Calu3 (cell line): ENCODE measurements around the gene IST1. TPM values are rescaled to one million over a fixed set of nuclear protein-coding genes. Genes with fewer than 3 reads are reported as not detected.
A peak's percentile ranks its signal among the peaks of the same experiment; 100 is the strongest.

Experiments
- BruUV-seq: library from RNA; stranded (reverse); fragments of 400-500 nt; replicated peaks from 2 replicates; lab custom pipeline; 2021; lab: Mats Ljungman, UMichigan
- CTCF ChIA-PET: fragments of 300-600 bp; sonication (Branson Sonifier 250); formaldehyde crosslinking; loops from one replicate; lab custom pipeline; 2022; ENCODE audit warnings: antibody characterized with exemption; lab: Charles Lee
- DNase-seq: peaks from one replicate; pipeline ENCODE4 v3.0.0; 2022
- H3K27ac Mint-ChIP-seq: one replicate; pipeline ENCODE4 v1.8.0; 2022; ENCODE audit warnings: mixed read lengths; ENCODE audit not compliant: unreplicated experiment
- H3K27me3 Mint-ChIP-seq: one replicate; pipeline ENCODE4 v1.8.0; 2022; ENCODE audit warnings: mixed read lengths; ENCODE audit not compliant: unreplicated experiment
- H3K36me3 Mint-ChIP-seq: one replicate; pipeline ENCODE4 v1.8.0; 2022; ENCODE audit warnings: mild to moderate bottlenecking, moderate library complexity, mixed read lengths; ENCODE audit not compliant: insufficient read depth, unreplicated experiment
- H3K4me1 Mint-ChIP-seq: one replicate; pipeline ENCODE4 v1.8.0; 2022; ENCODE audit warnings: mild to moderate bottlenecking, low read depth, mixed read lengths; ENCODE audit not compliant: unreplicated experiment
- H3K4me3 Mint-ChIP-seq: one replicate; pipeline ENCODE4 v1.8.0; 2022; ENCODE audit warnings: mild to moderate bottlenecking, low read depth, moderate library complexity, mixed read lengths; ENCODE audit not compliant: unreplicated experiment
- H3K9me3 Mint-ChIP-seq: one replicate; pipeline ENCODE4 v1.8.0; 2022; ENCODE audit warnings: low read depth, mixed read lengths; ENCODE audit not compliant: unreplicated experiment
- intact Hi-C: fragments of 100-400 bp; cut with micrococcal nuclease; formaldehyde crosslinking; loops from one replicate; pipeline ENCODE4 v1.10.0; 2022; ENCODE audit not compliant: unreplicated experiment
- total RNA-seq: library from RNA; stranded (reverse); gene quantifications from 2 replicates; pipeline ENCODE4 v1.2.3, GENCODE V29; 2022
- TF ChIP-seq, protein P1 (sequence below): fragments of 200-600 bp; IDR thresholded peaks from one replicate; pipeline ENCODE4 v1.8.0; 2022; ENCODE audit warnings: antibody characterized with exemption; ENCODE audit not compliant: unreplicated experiment

The IST1 gene
- total RNA-seq, 1 experiment from 2014 or later, result 252 TPM

DNA sequence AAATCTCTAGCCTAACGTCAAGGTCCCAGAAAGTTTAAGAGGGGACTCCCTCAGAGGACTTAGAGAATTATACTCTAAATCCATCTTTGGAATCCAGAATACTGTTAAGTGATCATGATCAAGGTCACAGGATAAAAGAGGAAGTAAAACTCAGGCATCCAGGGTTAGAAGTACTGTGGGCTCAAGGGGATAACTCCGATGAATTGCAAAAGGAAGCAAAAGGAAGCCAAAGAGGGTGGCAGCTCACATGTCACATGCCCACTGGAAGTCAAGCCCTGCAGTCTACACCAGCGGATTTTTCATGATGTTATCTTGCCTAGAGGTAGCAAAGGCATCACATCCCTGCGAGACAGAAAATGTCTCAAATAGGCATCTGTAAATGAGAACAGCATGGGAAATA lies 15.2 kb upstream of the IST1 start:
- TF ChIP-seq, protein P1, sequence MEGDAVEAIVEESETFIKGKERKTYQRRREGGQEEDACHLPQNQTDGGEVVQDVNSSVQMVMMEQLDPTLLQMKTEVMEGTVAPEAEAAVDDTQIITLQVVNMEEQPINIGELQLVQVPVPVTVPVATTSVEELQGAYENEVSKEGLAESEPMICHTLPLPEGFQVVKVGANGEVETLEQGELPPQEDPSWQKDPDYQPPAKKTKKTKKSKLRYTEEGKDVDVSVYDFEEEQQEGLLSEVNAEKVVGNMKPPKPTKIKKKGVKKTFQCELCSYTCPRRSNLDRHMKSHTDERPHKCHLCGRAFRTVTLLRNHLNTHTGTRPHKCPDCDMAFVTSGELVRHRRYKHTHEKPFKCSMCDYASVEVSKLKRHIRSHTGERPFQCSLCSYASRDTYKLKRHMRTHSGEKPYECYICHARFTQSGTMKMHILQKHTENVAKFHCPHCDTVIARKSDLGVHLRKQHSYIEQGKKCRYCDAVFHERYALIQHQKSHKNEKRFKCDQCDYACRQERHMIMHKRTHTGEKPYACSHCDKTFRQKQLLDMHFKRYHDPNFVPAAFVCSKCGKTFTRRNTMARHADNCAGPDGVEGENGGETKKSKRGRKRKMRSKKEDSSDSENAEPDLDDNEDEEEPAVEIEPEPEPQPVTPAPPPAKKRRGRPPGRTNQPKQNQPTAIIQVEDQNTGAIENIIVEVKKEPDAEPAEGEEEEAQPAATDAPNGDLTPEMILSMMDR, result no peak
- Mint-ChIP-seq H3K36me3 (peaks cover 32% of the 10 kb centered on the region), H3K27me3 (no peaks in the 10 kb centered on the region), H3K4me3 (no peak overlapping the region), H3K27ac (no peak overlapping the region), H3K9me3 (no peaks in the 10 kb centered on the region), H3K4me1 (peaks cover 17% of the 10 kb centered on the region)
- no TSS peak for BruUV-seq
- CTCF ChIA-PET, result interaction anchor here (1.3 kb wide), 1 partner anchor 81 kb away, joined by 3 read pairs; no protein-coding TSS in a partner anchor
- intact Hi-C loops, result no loop called here
- no peak for DNase-seq

DNA sequence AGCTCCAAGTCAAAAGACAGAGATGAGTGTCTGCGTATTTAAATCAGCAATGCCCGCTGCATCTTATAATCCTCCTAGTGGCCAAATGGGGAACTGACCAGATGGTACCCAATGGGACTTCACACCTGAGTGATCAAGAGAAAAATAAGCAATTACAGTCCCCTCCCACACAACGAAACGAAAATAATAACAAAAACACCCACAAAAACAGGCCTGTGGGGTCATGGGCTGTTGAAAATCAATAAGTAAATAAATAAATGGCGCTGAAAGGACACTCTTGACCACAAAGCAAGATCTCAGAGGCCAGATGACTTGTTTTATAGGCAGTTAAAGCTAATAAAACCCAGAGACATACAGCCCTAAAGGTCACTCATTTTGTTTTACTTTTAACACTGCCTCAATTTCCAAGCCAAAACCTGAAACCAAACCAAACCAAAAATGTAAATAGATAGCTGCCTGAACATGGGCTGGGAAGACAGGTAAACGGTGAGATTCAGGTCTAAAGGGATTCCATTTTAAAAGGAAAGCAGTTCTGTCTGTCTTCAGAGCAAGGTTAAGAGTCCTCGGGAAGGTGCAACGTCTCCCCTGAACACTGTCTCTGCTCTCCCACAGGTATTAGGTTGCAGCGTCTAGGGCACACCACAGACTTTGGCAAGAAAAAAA lies 12.7 kb upstream of the IST1 start:
- TF ChIP-seq, protein P1, result peak; percentile 91
- H3K36me3 Mint-ChIP-seq, result peaks cover 28% of the 10 kb centered on the region
- no peaks in the 10 kb centered on the region for H3K27me3 Mint-ChIP-seq
- H3K27ac Mint-ChIP-seq, result peak overlapping the region; percentile 53
- BruUV-seq, result TSS peak; percentile 50
- H3K4me1 Mint-ChIP-seq, result peaks cover 22% of the 10 kb centered on the region
- DNase-seq, result peak; percentile 87
- intact Hi-C loops, result loop anchor here (2.0 kb wide), 1 partner anchor 78 kb away; no protein-coding TSS in a partner anchor
- H3K9me3 Mint-ChIP-seq, result no peaks in the 10 kb centered on the region
- peak overlapping the region; percentile 96 for H3K4me3 Mint-ChIP-seq
- CTCF ChIA-PET, result interaction anchor here (0.6 to 3.2 kb wide), 10 partner anchors 12 to 176 kb away, joined by 3 to 26 read pairs (median 4); partner anchors contain the start of genes AP1G1 and IST1

DNA sequence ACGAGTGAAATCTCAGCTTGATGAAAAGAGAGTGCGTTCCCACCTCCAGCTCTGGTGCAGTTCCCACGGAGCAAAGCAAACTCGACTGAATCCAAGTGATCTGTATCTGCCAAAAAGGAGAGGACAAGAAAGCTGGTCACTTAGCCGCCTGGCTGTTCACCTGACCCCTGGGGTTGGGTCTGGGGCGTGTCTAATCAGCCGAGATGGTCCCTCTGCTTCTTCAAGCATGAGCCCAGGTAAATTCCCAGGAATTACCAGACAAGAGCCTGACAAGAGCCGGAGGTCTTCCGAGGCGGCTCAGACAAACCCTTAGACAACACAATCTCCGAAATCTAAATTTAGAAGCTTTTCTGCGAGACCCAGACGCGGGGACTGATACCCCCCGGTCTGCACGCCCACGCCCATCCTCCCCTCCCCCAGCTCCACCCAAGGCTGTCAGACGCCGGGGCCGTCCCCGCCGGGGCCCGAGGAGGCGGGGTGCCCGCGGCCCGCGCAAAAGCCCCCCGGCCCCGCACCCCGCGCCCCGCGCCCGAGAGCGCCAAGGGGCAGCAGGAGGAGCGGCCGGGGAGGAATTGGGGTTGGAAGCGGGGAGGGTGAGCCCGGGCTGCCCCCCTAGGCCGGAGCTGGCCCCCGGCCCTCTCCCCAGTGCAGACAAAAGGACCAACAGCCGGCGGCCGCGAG lies 12.0 kb upstream of the IST1 start:
- Mint-ChIP-seq H3K27ac (peak overlapping the region; percentile 53), H3K9me3 (no peaks in the 10 kb centered on the region), H3K4me3 (peak overlapping the region; percentile 96), H3K36me3 (peaks cover 28% of the 10 kb centered on the region), H3K4me1 (peaks cover 22% of the 10 kb centered on the region), H3K27me3 (no peaks in the 10 kb centered on the region)
- CTCF ChIA-PET, result interaction anchor here (0.6 to 3.2 kb wide), 8 partner anchors 11 to 179 kb away, joined by 3 to 26 read pairs (median 4); partner anchors contain the start of gene IST1
- peak; percentile 58 for DNase-seq
- TF ChIP-seq, protein P1, result no peak
- no TSS peak for BruUV-seq
- intact Hi-C loops, result loop anchor here (2.0 kb wide), 1 partner anchor 77 kb away; no protein-coding TSS in a partner anchor

DNA sequence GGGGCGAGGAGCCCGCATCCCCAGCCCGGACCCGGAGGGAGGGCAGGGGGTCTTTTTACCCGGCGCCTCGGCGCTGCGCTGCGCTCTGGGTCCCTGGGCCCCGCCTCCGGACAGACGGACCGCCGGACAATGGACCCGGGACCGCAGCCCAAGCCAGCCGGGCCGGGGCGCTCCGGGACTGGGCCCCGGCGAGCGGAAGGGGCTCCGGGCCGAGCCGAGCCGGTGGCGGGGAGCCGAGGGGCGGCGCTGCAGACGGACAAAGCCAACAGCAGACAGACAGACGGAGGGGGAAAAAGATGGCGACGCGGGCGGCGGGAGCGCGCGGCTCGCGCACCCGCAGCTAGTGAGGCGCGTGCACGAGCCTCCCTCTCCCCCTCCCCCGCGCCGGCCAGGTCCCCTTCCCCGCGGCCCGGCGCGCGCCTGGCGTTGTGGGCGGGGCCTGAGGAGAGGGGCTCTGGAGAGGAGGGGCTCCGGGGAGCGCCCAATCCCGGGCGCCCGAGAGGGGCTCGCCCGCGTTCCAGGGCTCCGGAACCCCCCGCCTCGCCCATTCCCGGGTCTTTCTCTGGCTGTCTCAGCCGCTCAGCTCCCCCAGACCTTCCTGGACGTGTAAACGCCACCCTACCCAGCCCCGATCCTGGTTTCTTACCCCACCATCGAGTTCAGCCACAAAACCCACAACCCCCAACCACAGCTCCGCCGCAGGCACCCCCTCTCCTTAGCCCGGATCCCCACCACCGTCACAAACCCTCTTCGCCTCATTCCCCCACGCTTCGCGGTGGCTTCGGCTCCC lies 11.3 kb upstream of the IST1 start, which contains the start of gene ZNF821:
TSS of gene ZNF821 (minus strand) at position 334 of the 790 bp plus-strand sequence. CDS start 4,236 bp downstream, outside the sequence.
- CTCF ChIA-PET, result interaction anchor here (0.6 to 3.2 kb wide), 5 partner anchors 10 to 179 kb away, joined by 3 to 26 read pairs (median 3); partner anchors contain the start of gene IST1
- H3K36me3 Mint-ChIP-seq, result peaks cover 28% of the 10 kb centered on the region
- H3K27ac Mint-ChIP-seq, result peak within 1 kb of the TSS; percentile 87
- BruUV-seq, result no TSS peak
- TF ChIP-seq, protein P1, result peak; percentile 75
- DNase-seq, result peak; percentile 90
- H3K4me1 Mint-ChIP-seq, result peaks cover 22% of the 10 kb centered on the region
- intact Hi-C loops, result loop anchor here (2.0 kb wide), 1 partner anchor 77 kb away; no protein-coding TSS in a partner anchor
- H3K27me3 Mint-ChIP-seq, result no peaks in the 10 kb centered on the region
- H3K9me3 Mint-ChIP-seq, result no peaks in the 10 kb centered on the region
- peak within 1 kb of the TSS; percentile 96 for H3K4me3 Mint-ChIP-seq
